Retinal pigment epithelial cell (primary cell): ENCODE measurements around the gene USP7.

ENCODE experiments used
- DNase-seq: peaks from one replicate; pipeline ENCODE4 v3.0.0-alpha.2; 2010; ENCODE audit warnings: low read depth
- H3K4me3 ChIP-seq: 2 replicates; pipeline ENCODE4 v1.5.1; 2011; ENCODE audit warnings: mild to moderate bottlenecking, low read length, control low read depth, moderate library complexity
- TF ChIP-seq, protein P1 (sequence below): conservative IDR thresholded peaks from 2 replicates; pipeline ENCODE4 v1.5.1; 2011; ENCODE audit warnings: low read depth, low read length, control low read depth, inconsistent platforms

Gene USP7

DNA sequence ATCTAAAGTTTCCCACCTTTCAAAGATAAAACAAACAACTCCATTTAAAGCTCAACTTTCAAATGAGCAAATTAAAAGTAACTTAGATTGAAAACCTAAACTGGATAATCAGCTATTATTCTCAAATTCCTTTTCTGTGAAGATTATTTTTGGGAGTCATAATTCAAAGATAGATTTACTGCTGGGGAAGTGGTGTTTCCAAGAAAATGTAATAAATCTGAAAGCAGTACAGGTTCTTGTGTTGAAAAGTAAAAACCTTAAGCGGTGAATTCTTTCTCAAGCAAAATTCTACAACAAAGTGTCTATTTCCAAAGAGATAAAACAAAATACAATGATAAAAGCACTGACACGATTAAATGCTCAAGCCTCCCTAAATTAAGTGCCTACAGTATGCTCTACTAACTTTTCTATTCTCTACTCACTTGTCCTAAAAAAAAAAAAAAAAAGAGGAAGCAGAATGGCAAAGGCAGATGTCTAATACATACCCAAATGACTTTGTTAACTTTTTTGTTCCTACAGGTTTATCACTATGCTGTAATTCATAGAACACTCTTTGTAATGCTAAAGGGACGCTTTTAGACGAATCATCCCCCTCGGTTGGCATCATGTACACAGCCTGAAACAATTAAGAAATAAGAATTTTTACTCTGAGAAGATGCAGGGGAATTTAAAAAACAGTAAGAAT lies 47.0 kb downstream of the USP7 start:
- no peak for DNase-seq
- H3K4me3 ChIP-seq = no peak overlapping the region
- TF ChIP-seq, protein P1, sequence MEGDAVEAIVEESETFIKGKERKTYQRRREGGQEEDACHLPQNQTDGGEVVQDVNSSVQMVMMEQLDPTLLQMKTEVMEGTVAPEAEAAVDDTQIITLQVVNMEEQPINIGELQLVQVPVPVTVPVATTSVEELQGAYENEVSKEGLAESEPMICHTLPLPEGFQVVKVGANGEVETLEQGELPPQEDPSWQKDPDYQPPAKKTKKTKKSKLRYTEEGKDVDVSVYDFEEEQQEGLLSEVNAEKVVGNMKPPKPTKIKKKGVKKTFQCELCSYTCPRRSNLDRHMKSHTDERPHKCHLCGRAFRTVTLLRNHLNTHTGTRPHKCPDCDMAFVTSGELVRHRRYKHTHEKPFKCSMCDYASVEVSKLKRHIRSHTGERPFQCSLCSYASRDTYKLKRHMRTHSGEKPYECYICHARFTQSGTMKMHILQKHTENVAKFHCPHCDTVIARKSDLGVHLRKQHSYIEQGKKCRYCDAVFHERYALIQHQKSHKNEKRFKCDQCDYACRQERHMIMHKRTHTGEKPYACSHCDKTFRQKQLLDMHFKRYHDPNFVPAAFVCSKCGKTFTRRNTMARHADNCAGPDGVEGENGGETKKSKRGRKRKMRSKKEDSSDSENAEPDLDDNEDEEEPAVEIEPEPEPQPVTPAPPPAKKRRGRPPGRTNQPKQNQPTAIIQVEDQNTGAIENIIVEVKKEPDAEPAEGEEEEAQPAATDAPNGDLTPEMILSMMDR = no peak

DNA sequence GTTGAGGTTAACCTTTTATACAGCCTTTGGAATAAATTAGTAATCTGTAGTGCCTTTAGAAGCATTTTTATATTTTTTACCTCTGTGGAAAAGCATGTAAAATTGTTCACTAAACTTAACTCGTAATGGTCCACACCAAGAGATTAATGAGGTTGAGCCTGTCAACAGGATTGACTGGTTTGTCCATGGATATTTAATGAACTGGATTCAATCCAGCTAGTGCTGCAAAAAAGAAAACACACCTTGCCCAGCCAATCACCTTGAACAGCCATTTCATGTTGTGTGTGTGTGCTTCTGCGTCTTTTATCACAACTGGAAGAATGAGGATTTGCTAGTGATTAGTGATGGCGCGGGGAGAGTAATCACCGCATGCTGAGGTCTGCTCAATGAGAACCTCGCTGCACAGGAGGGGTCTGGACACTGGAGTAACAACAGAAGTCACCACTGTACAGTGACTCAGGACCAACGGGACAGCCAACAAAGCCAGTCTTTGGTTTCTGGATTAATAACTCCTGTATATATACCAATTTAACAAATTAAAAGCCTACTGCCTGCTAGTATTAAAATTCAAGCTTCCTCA lies 47.9 kb downstream of the USP7 start:
- TF ChIP-seq, protein P1 = no peak
- no peak overlapping the region for H3K4me3 ChIP-seq

GRCh38 chr16:8914098-8914497 lies 49.6 kb downstream of the USP7 start:
- DNase-seq = no peak
- TF ChIP-seq, protein P1 = no peak
- no peak overlapping the region for H3K4me3 ChIP-seq

More for the DNA sequence above, 47.9 kb downstream of the USP7 start:
- no peak for DNase-seq

DNA sequence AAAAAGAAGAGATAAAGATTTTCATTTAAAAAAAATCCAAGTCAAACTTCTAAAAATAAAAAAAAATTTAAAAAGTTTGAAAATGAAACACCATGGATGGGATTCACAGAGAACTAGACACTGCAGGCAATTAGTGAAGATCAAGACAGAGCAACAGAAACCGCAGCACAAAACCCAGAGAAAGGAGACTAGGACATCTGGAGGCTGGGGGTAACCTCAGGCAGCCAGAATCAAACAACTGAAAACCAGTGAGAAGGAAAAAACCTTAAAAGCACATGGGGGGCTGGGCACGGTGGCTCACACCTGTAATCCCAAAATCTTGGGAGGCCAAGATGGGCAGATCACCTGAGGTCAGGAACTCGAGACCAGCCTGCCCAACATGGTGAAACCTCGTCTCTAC lies 50.9 kb downstream of the USP7 start:
- TF ChIP-seq, protein P1 = no peak
- no peak overlapping the region for H3K4me3 ChIP-seq
- no peak for DNase-seq

GRCh38 chr16:8910811-8911210 lies 52.9 kb downstream of the USP7 start:
- TF ChIP-seq, protein P1 = no peak
- H3K4me3 ChIP-seq = no peak overlapping the region
- no peak for DNase-seq

DNA sequence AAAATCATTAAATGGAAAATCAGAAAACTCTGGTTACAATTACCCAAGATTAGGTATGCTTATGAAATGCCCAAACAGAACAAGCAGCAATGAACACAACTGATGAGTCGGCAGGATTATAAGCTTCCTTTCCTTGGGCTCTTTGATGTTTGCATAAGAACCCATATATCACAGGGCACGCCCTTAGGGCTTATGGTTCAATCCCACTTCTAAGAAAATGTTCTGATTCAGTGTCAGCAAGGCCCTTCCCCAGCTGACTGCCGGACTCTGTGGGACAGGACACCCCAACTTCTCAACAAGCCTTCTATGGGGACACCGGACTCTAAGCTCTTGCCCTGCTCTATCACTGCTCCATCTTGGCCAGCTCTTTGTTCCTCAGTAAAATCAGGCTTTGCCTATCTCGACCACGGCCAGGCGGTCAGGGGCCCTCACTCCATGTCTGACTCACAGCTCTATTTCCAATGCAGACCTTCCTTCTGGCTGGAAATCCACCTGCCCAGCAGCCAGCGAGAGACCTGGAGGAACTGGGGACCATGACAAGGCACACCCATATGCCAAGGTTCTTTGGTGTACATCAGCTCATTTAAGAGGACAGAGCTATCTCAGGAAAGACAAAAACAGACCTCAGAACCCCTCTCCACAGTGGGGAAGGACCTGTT lies 54.8 kb downstream of the USP7 start:
- no peak for DNase-seq
- TF ChIP-seq, protein P1 = no peak
- H3K4me3 ChIP-seq = no peak overlapping the region
